ENCODE data around the gene MX1.

The MX1 gene

GRCh38 chr21:41500363-41500762 lies 74.3 kb downstream of the MX1 start:
- no peak for DNase-seq

- no peak for DNase-seq
These were observed 74.9 kb downstream of the MX1 start for GRCh38 chr21:41500931-41501381.

- no peak for DNase-seq
These were observed 75.9 kb downstream of the MX1 start for GRCh38 chr21:41501919-41502318.

GRCh38 chr21:41503331-41503730 lies 77.3 kb downstream of the MX1 start:
- no peak for DNase-seq

GRCh38 chr21:41504030-41504429 lies 78.0 kb downstream of the MX1 start:
- DNase-seq = no peak

GRCh38 chr21:41506005-41506594 lies 80.1 kb downstream of the MX1 start:
- no peak for DNase-seq

GRCh38 chr21:41506611-41507520 lies 80.8 kb downstream of the MX1 start:
- DNase-seq = no peak

GRCh38 chr21:41507521-41508414 lies 81.7 kb downstream of the MX1 start, which contains the start of gene TMPRSS2:
Gene TMPRSS2, minus strand, starts transcription at chr21:41508158. Its CDS starts 10,025 bp downstream, at chr21:41498133.
- DNase-seq = peak; percentile 16

GRCh38 chr21:41508415-41509144 lies 82.5 kb downstream of the MX1 start:
- DNase-seq = no peak

Data from NCI-H510A treated with DMSO at 0.1 percent for 48 hours (cell line).